Measurements from ENCODE around the gene S100A7. TPM values are rescaled to one million over a fixed set of nuclear protein-coding genes. Genes with fewer than 3 reads are reported as not detected.

Gene S100A7
- not detected in 2 replicates for total RNA-seq (2014; rRNA removed; shearing (Covaris generic))

DNA sequence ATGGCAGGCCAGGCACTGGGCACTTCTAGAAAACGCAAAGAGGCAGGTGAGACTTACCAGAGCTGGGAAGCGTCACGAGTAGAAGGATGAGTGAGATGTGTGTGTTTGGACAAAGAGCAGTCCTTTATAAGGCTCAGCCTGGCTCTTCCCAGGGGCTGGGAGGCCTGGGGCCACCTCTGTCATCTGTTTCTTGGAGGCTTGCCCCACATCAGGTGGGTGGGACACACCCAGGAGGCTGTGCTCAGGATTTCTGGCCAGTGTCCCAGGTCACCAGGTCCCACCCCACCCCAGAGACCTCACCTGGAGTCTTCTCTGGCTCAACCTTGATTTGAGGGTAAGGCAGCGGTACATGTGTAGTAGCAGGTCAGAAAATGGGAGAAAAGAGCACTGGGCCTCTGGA lies at the start of gene S100A7:
Gene S100A7, minus strand, starts transcription at position 101 of the 400 bp plus-strand sequence. CDS start 1,638 bp downstream, outside the sequence.
- DNase-seq (ENCODE audit: low read depth in 1 of 2, low spot score in 2 of 2): no peak
- H3K9me3 ChIP-seq (replicated peaks): no peaks in the 10 kb centered on the region
- no peak within 1 kb of the TSS for H3K27ac ChIP-seq
- no peaks in the 10 kb centered on the region for H3K27me3 ChIP-seq (replicated peaks)
- H3K36me3 ChIP-seq: no peaks in the 10 kb centered on the region
- H3K4me1 ChIP-seq (replicated peaks): no peaks in the 10 kb centered on the region
- no peak within 1 kb of the TSS for H3K4me3 ChIP-seq

DNA sequence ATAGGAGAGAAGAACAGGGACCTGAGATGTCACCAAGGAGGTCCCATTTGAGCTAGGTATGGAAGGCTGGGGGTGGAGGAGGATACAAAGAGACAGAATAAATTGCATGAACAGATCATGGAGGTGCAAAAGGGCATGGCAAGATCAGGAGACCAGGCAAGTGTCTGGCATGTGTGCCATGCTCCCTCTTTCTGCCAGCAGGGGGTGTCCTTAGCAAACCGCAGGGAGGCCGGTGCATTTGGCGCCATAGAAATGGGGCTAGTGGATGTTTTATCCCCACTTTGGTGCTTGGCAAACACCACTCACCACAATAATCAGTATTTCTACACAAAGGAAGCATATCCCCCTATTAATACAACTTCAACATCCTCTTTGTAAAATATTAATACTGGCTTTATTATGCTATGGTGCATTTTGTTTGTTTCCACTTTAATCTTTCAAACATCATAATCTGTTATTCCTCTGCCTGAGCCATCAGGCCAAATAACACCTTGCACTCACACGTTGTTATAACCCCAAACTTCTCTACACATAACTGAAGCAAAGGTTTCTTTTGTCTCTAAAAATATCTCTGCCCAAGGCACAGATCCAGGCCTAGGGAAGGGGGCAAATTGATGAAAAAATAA lies 49.4 kb upstream of the S100A7 start:
- peak; percentile 33 to 65 for DNase-seq (ENCODE audit: low read depth in 1 of 2, low spot score in 2 of 2)
- no peak overlapping the region for H3K27ac ChIP-seq
- H3K9me3 ChIP-seq (replicated peaks): no peaks in the 10 kb centered on the region
- peaks cover 30% of the 10 kb centered on the region for H3K4me1 ChIP-seq (replicated peaks)
- no peak overlapping the region for H3K4me3 ChIP-seq
- no peaks in the 10 kb centered on the region for H3K27me3 ChIP-seq (replicated peaks)
- no peaks in the 10 kb centered on the region for H3K36me3 ChIP-seq

DNA sequence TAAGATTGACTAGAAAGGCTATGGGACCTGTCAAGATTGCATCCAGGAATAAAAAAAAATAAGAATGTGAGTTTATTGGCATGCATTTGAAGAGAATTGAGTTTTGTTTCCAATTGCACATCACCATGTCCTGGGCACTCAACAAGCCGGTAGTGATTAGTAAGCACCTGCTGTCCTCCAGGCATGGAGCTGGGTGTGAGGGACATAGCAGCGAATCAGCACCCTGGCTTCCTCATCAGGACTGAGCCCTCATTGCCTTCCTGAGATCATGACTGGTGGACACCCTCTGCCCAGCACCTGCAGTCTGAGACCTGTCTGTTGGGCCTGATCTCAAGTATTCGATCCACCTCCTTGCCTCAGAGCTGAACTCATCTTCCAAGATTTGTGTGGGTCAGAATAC lies 48.6 kb upstream of the S100A7 start:
- no peak for DNase-seq (ENCODE audit: low read depth in 1 of 2, low spot score in 2 of 2)
- no peak overlapping the region for H3K4me3 ChIP-seq
- H3K27ac ChIP-seq: no peak overlapping the region
- H3K9me3 ChIP-seq (replicated peaks): no peaks in the 10 kb centered on the region
- peaks cover 30% of the 10 kb centered on the region for H3K4me1 ChIP-seq (replicated peaks)
- no peaks in the 10 kb centered on the region for H3K27me3 ChIP-seq (replicated peaks)
- H3K36me3 ChIP-seq: no peaks in the 10 kb centered on the region

DNA sequence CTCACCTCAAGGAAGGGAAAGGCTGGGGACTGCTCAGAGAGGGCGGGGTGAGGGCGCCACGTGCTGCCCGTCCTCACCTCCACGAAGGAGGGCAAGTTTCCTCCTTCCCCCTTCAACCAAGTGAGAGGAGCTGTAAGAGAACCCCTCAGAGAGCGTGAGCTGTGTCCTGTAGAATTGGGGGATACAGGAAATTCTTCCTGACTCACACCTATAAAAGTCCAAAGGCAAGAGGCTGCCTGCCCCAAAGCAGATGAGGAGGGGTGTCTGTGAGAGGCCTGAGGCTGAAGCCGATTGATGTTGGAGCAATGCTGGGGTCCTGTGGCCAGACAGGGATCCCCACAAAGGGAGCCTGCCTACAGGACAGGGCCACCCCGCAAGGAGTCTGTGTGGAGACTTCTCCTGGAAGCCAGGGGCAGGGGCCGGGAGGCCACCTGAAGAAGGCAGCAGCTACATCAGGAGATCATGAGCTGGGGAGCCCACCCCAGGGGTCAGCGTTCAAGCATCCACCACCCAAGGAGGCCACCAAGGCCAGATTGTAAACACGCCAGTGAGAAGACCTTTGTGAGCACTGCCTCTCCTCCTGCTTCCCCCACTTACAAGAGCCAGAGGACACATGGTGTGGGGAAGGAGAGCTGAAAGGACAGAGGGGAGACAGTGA lies 47.6 kb upstream of the S100A7 start:
- no peak for DNase-seq (ENCODE audit: low read depth in 1 of 2, low spot score in 2 of 2)
- no peak overlapping the region for H3K4me3 ChIP-seq
- no peaks in the 10 kb centered on the region for H3K9me3 ChIP-seq (replicated peaks)
- H3K4me1 ChIP-seq (replicated peaks): peaks cover 30% of the 10 kb centered on the region
- no peaks in the 10 kb centered on the region for H3K36me3 ChIP-seq
- H3K27ac ChIP-seq: no peak overlapping the region
- H3K27me3 ChIP-seq (replicated peaks): no peaks in the 10 kb centered on the region

DNA sequence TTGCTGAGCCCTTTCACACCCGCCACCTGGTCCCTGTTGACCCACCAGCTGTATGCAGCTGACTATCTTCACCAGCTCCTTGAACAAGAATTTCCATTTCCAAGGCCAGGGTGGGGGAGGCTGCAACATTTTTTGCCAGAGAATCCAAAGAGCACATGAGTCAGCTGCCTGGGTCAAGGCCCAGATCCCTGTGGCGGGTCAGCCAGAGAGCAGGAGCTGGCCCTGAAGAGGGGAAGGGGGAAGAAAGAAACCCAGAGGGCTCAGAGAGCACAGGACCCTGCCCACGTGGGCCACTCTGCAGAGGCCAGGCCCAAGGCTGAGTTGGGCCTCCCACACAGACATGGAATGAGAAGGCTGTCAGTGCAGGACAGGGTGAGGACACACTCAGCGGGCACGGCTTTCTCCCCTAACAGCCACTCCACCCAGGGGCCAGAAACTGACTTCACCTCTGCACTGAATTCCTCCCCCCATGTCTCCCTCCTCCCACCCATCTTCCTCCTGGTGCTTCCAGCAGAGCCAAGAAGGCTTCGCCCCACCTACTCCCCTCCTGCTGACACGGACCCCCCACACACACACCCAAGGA lies 46.5 kb upstream of the S100A7 start:
- Histone ChIP-seq H3K9me3 (replicated peaks) (no peaks in the 10 kb centered on the region), H3K36me3 (no peaks in the 10 kb centered on the region), H3K4me3 (no peak overlapping the region), H3K4me1 (replicated peaks) (peaks cover 30% of the 10 kb centered on the region), H3K27me3 (replicated peaks) (no peaks in the 10 kb centered on the region), H3K27ac (no peak overlapping the region)
- peak; percentile 31 to 56 for DNase-seq (ENCODE audit: low read depth in 1 of 2, low spot score in 2 of 2)

DNA sequence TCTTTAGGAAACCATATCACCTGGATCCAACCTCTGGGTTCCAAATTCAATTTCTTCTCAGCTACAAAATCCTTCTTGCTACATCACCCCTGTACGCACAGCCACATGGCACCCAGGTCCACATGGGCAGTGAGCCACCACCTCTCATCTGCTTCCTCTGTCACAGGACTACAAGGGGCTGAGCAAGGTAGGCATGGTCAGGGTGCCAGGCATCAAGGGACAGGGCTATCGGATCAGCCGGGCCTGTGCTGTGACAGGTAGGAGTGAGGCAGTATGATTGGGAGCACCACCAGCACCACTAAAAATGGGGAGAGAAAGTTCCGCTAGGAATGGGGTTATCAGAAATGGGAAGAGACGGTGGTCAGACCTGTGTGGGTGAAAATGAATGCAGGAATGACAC lies 45.9 kb upstream of the S100A7 start:
- DNase-seq (ENCODE audit: low read depth in 1 of 2, low spot score in 2 of 2): no peak
- no peaks in the 10 kb centered on the region for H3K9me3 ChIP-seq (replicated peaks)
- no peaks in the 10 kb centered on the region for H3K36me3 ChIP-seq
- peaks cover 30% of the 10 kb centered on the region for H3K4me1 ChIP-seq (replicated peaks)
- H3K27ac ChIP-seq: no peak overlapping the region
- H3K4me3 ChIP-seq: no peak overlapping the region
- no peaks in the 10 kb centered on the region for H3K27me3 ChIP-seq (replicated peaks)

DNA sequence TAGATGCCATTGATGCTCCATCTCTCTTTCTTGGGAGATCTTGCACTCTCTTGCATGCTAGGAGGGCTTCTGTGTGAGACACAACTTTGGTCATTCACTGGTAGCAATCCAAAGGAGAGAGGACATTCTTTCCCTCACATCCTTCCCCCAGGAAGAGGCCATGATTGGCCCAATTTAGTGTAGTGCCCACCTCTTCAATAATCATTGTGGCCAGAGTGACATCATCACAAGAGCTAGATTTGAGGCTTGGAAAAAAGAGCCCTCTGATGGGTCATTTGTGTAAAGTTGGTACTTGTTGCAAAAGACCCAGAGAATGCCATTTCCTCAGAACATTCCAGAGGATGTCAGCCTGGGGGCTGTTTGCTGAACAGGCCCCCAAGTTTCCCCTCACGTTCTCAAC lies 45.1 kb upstream of the S100A7 start:
- Histone ChIP-seq H3K27me3 (replicated peaks) (no peaks in the 10 kb centered on the region), H3K27ac (no peak overlapping the region), H3K4me3 (no peak overlapping the region), H3K4me1 (replicated peaks) (peaks cover 22% of the 10 kb centered on the region), H3K36me3 (no peaks in the 10 kb centered on the region), H3K9me3 (replicated peaks) (no peaks in the 10 kb centered on the region)
- no peak for DNase-seq (ENCODE audit: low read depth in 1 of 2, low spot score in 2 of 2)

DNA sequence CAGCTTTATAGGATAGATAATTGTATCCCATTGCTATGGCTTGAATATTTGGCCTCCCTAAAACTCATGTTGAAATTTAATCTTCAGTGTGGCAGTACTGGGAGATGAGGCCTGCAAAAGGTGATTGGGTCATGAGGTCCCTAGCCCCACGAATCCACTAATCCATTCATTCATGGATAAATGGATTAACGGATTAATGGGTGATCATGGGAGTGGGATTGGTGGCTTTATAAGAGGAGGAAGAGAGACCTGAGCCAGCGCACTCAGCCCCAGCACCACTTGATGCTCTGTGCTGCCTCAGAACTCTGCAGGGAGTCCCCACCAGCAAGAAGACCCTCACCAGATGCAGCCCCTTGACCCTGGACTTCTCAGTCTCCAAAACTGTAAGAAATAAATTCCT lies 43.3 kb upstream of the S100A7 start:
- H3K27ac ChIP-seq: no peak overlapping the region
- DNase-seq (ENCODE audit: low read depth in 1 of 2, low spot score in 2 of 2): no peak
- no peak overlapping the region for H3K4me3 ChIP-seq
- 0 out of 2 replicates have a peak, but pooled peaks cover 5% of the 10 kb centered on the region for H3K27me3 ChIP-seq (replicated peaks)
- no peaks in the 10 kb centered on the region for H3K36me3 ChIP-seq
- H3K9me3 ChIP-seq (replicated peaks): no peaks in the 10 kb centered on the region
- H3K4me1 ChIP-seq (replicated peaks): peaks cover 22% of the 10 kb centered on the region

DNA sequence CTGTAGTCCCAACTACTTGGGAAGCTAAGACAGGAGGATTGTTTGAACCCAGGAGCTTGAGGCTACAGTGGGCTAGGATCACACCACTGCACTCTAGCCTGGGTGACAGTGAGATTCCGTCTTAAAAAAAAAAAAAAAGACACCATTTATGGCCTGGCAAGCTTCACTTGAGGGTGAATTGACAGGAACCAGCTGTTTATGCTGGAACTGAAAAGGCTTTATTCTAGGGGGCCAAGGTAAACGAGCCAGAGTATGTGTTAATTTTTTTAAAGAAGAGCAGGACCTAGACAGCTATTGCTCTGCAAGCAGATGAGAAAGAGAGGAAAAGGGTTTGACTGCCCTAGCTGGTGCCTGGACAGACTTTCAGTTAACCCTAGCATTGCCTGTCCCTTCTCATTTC lies 38.3 kb upstream of the S100A7 start:
- Histone ChIP-seq H3K4me3 (no peak overlapping the region), H3K27me3 (replicated peaks) (peaks cover 14% of the 10 kb centered on the region), H3K9me3 (replicated peaks) (no peaks in the 10 kb centered on the region), H3K36me3 (no peaks in the 10 kb centered on the region), H3K27ac (no peak overlapping the region), H3K4me1 (replicated peaks) (no peaks in the 10 kb centered on the region)
- DNase-seq (ENCODE audit: low read depth in 1 of 2, low spot score in 2 of 2): no peak

DNA sequence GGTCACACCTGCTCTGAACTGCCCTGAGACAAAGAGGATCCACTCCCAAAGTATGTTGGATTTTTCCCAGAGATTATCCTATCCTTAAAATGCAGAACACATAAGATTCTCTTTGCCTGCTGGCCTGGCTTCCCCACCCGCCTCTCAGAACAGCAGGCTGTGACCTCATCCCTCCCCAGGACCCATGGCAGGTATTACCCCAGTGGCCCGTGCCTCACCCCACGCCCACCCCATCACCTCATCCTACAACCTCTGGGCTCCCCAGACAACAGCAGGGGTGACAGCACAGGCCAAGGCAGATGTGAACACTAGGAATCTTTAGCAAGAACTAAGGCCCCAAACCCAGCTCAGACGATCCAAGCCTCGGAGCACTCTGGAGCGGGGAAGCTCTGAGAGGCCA lies 35.1 kb upstream of the S100A7 start:
- Histone ChIP-seq H3K4me3 (no peak overlapping the region), H3K27ac (no peak overlapping the region), H3K4me1 (replicated peaks) (no peaks in the 10 kb centered on the region), H3K27me3 (replicated peaks) (peaks cover 22% of the 10 kb centered on the region), H3K9me3 (replicated peaks) (no peaks in the 10 kb centered on the region), H3K36me3 (no peaks in the 10 kb centered on the region)
- DNase-seq (ENCODE audit: low read depth in 1 of 2, low spot score in 2 of 2): no peak

DNA sequence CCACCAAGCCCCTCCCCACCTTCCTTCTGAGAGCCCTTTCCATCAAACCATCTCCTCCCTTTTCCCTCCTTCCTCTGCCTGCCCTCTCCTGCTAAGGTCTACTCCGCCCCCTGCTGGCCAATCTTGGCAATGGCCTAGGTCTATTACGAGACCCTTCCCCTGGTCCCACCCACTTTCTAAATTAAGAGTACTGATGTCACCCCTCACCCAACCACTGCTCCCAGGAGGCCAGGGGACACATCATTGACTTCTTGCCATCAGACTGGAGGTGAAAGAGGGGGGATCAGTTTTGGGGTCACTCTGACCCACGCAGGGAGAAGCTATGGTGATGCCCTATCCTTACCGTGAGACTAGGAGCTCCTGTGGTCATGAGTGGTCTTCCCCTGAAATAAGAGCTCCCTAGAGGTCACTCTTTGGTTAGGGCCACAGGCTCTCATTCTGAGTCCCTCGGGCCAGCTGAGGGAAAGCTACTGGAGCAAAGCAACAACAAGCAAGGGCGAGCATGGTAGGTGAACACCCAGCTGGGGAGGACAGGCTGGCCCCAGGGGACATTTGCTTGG lies 34.6 kb upstream of the S100A7 start:
- Histone ChIP-seq H3K36me3 (no peaks in the 10 kb centered on the region), H3K27ac (no peak overlapping the region), H3K4me1 (replicated peaks) (no peaks in the 10 kb centered on the region), H3K27me3 (replicated peaks) (peaks cover 27% of the 10 kb centered on the region), H3K9me3 (replicated peaks) (no peaks in the 10 kb centered on the region), H3K4me3 (no peak overlapping the region)
- DNase-seq (ENCODE audit: low read depth in 1 of 2, low spot score in 2 of 2): peak; percentile 49 to 83

DNA sequence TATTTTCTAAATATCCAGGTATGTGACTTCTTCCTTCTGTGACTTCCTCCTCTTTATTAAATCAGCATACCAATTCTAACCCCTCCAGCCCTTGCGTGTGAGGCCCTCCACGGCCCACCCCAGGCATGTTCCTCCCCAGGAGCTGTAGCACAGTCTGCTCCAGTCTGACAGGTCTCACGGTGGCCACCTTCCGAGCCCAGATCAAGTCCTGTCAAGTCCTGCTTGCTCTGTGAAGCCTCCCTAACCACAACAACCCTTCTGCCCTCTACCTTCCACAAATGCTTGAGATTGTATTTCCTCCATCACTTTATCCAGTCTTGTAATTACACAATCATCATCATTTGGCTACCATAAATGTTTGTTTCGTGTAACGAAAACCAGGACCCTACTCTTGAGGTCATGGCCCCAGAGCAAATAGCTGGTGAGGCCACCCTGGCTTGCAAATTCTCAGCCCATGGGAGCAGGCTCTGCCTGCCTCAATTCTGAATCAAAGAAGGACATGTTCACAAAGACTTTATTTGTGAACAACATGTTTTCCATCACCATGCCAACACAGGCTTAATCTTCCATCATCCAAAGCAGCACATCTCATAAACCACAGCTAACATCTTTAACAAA lies 33.0 kb upstream of the S100A7 start:
- peaks cover 24% of the 10 kb centered on the region for H3K27me3 ChIP-seq (replicated peaks)
- no peak overlapping the region for H3K4me3 ChIP-seq
- DNase-seq (ENCODE audit: low read depth in 1 of 2, low spot score in 2 of 2): no peak
- H3K4me1 ChIP-seq (replicated peaks): no peaks in the 10 kb centered on the region
- H3K27ac ChIP-seq: no peak overlapping the region
- H3K36me3 ChIP-seq: no peaks in the 10 kb centered on the region
- no peaks in the 10 kb centered on the region for H3K9me3 ChIP-seq (replicated peaks)

DNA sequence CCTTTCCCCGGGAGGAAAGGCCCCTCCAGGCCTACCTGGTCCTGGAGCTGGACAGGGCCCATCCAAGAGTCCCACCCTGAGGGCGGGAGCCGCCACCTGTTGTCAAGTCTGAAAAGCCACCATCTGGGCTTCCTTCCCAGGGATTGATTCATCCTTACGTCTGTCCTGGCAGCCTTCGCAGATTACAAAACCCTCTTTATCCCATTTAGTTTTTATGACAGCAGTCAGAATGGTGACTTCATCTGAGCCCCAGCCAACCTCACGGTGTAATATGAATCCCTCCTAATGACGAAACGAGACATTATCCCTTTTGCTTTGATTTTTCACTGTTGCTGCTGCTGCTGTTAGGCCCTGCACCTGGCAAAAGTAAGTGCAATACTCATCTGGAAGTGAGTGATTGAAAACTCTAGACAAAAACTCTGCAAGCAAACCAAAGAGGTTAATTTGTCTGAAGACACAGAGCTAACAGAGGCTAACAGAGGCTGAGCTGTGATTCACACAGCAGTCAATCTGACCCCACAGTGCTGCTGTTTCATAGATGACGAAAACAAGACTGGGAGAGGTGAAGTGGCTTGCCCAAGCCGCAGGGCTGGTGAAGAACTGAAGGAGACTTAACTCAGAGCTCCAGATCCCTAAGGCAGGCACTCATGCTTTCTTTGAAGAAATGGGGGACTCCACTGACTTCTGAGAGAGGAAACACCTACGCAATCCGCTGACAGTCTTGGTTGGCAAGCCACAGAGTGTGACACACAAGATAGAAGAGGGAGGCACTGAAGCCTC lies 30.0 kb upstream of the S100A7 start:
- Histone ChIP-seq H3K9me3 (replicated peaks) (no peaks in the 10 kb centered on the region), H3K27me3 (replicated peaks) (peaks cover 23% of the 10 kb centered on the region), H3K4me1 (replicated peaks) (no peaks in the 10 kb centered on the region), H3K4me3 (no peak overlapping the region), H3K27ac (no peak overlapping the region), H3K36me3 (no peaks in the 10 kb centered on the region)
- no peak for DNase-seq (ENCODE audit: low read depth in 1 of 2, low spot score in 2 of 2)

Data from SJSA1 (cell line).